DOHH2 (cell line): Measurements from ENCODE around the gene GAS7.

Experiments
- EZH2phosphoT487 ChIP-seq: fragments of 200-600 bp; sonication (generic); IDR thresholded peaks from 2 replicates; pipeline ENCODE4 v1.6.1; 2017; ENCODE audit warnings: borderline replicate concordance, mild to moderate bottlenecking, antibody characterized with exemption, low read length, moderate library complexity, mixed read lengths
- TF ChIP-seq, protein P1 (sequence below): fragments of 200-600 bp; sonication (generic); IDR thresholded peaks from one replicate; pipeline ENCODE4 v1.5.1; 2014; ENCODE audit warnings: antibody characterized with exemption, mild to moderate bottlenecking, low read depth, low read length; ENCODE audit not compliant: poor library complexity, severe bottlenecking

DNA sequence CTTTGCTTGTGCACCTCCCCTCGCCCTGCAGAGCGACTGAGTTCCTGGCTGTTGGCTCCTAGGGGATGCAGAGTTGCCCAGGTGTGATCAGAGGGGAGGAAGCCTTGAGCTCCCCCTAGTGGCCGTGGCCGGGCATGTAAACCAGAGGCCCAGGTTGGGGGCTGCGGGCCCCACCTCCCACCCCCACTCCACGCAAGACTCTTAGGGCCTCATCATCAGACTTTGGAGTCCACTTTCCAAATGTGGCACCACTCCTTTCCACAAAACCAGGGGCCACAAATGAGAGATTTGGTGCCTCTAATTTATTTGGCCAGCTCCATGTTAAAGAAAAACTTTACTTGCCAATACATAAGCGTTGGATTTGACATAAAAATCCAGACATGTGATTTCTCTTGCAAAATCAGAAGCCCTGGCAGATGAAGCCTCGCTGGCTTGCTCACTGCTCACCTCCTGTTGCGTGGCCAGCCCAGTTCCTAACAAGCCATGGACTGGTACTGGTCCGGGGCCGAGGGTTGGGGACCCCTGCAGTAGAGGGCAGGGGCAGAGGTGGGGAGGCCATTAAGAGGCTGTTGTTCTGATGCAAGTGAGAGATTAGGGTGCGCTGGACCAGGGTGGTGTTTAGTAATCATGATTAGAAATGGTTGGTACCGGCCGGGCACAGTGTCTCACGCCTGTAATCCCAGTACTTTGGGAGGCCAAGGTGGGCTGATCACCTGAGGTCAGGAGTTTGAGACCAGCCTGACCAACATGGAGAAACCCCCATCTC is 28.7 kb upstream of the GAS7 start:
- TF ChIP-seq, protein P1, sequence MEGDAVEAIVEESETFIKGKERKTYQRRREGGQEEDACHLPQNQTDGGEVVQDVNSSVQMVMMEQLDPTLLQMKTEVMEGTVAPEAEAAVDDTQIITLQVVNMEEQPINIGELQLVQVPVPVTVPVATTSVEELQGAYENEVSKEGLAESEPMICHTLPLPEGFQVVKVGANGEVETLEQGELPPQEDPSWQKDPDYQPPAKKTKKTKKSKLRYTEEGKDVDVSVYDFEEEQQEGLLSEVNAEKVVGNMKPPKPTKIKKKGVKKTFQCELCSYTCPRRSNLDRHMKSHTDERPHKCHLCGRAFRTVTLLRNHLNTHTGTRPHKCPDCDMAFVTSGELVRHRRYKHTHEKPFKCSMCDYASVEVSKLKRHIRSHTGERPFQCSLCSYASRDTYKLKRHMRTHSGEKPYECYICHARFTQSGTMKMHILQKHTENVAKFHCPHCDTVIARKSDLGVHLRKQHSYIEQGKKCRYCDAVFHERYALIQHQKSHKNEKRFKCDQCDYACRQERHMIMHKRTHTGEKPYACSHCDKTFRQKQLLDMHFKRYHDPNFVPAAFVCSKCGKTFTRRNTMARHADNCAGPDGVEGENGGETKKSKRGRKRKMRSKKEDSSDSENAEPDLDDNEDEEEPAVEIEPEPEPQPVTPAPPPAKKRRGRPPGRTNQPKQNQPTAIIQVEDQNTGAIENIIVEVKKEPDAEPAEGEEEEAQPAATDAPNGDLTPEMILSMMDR = peak; percentile 97
- no peak for TF ChIP-seq EZH2phosphoT487
